ENCODE results near the gene PPP1R7.

GRCh38 chr2:241141214-241141770 is 9.0 kb upstream of the PPP1R7 start:
- TF ChIP-seq EZH2 (IDR thresholded peaks at IDR 0.05) (no peak), CTCF (IDR thresholded peaks at IDR 0.05 in 2 of 3, conservative IDR thresholded peaks at IDR 0.05 in 1 of 3; ENCODE audit: borderline replicate concordance in 1 of 3, insufficient read depth in 1 of 3, low read depth in 2 of 3, low read length in 2 of 3) (no peak), YY1 (IDR thresholded peaks at IDR 0.05; ENCODE audit: extremely low read depth, insufficient replicate concordance, low read depth, low read length) (no peak), POLR2A (IDR thresholded peaks at IDR 0.05; ENCODE audit: borderline replicate concordance, extremely low read depth, insufficient read depth, insufficient read length) (no peak), MAX (IDR thresholded peaks at IDR 0.05) (no peak), ZNF274 (IDR thresholded peaks at IDR 0.05; ENCODE audit: low read depth, low read length) (no peak), RAD21 (IDR thresholded peaks at IDR 0.05; ENCODE audit: low read depth) (no peak), EGR1 (IDR thresholded peaks at IDR 0.05; ENCODE audit: low read depth) (no peak), REST (IDR thresholded peaks at IDR 0.05; ENCODE audit: low read depth) (no peak), EZH2phosphoT487 (IDR thresholded peaks at IDR 0.05; ENCODE audit: borderline replicate concordance) (no peak)

All from HCT116 (cell line).